HG03565 (cell line): ENCODE results near the gene FHOD3.

ENCODE experiments used
- ATAC-seq: cut with Tn5 transposase; IDR thresholded peaks from one replicate; pipeline ENCODE4 v1.9.1; 2021; ENCODE audit warnings: mild to moderate bottlenecking, moderate library complexity; ENCODE audit not compliant: unreplicated experiment

Gene FHOD3

GRCh38 chr18:36378205-36378604, 80.7 kb downstream of the FHOD3 start:
- ATAC-seq: no peak

- ATAC-seq: no peak
Measured at GRCh38 chr18:36379435-36379984, 82.0 kb downstream of the FHOD3 start.

GRCh38 chr18:36380173-36380827, 82.8 kb downstream of the FHOD3 start:
- no peak for ATAC-seq

- no peak for ATAC-seq
Measured at GRCh38 chr18:36381075-36381474, 83.6 kb downstream of the FHOD3 start.

- ATAC-seq: no peak
Measured at GRCh38 chr18:36382854-36383253, 85.3 kb downstream of the FHOD3 start.

- no peak for ATAC-seq
Measured at GRCh38 chr18:36386150-36386920, 88.8 kb downstream of the FHOD3 start.

GRCh38 chr18:36387310-36387709, 89.8 kb downstream of the FHOD3 start:
- no peak for ATAC-seq

- ATAC-seq: no peak
Measured at GRCh38 chr18:36388310-36388709, 90.8 kb downstream of the FHOD3 start.

GRCh38 chr18:36389027-36389426, 91.5 kb downstream of the FHOD3 start:
- ATAC-seq: no peak

- ATAC-seq: no peak
Measured at GRCh38 chr18:36389811-36390581, 92.5 kb downstream of the FHOD3 start.

- ATAC-seq: no peak
Measured at GRCh38 chr18:36391426-36392145, 94.1 kb downstream of the FHOD3 start.

GRCh38 chr18:36392164-36392978, 94.9 kb downstream of the FHOD3 start:
- no peak for ATAC-seq

- no peak for ATAC-seq
Measured at GRCh38 chr18:36392979-36393287, 95.4 kb downstream of the FHOD3 start.

GRCh38 chr18:36394486-36394885, 97.0 kb downstream of the FHOD3 start:
- no peak for ATAC-seq

GRCh38 chr18:36396190-36396589, 98.7 kb downstream of the FHOD3 start:
- ATAC-seq: no peak

- no peak for ATAC-seq
Measured at GRCh38 chr18:36397033-36397432, 99.5 kb downstream of the FHOD3 start.

- no peak for ATAC-seq
Measured at GRCh38 chr18:36398419-36398818, 100.9 kb downstream of the FHOD3 start.

GRCh38 chr18:36399055-36399454, 101.5 kb downstream of the FHOD3 start:
- ATAC-seq: no peak

GRCh38 chr18:36401462-36401861, 103.9 kb downstream of the FHOD3 start:
- no peak for ATAC-seq

GRCh38 chr18:36402765-36403396, 105.4 kb downstream of the FHOD3 start:
- no peak for ATAC-seq
